Measurements from ENCODE around the gene UGT3A2.
"Not testable (repeated sequence)": the region's sequence is repeated elsewhere in the genome, so short reads cannot be mapped to it uniquely, and the experiment has no call there.

DNA sequence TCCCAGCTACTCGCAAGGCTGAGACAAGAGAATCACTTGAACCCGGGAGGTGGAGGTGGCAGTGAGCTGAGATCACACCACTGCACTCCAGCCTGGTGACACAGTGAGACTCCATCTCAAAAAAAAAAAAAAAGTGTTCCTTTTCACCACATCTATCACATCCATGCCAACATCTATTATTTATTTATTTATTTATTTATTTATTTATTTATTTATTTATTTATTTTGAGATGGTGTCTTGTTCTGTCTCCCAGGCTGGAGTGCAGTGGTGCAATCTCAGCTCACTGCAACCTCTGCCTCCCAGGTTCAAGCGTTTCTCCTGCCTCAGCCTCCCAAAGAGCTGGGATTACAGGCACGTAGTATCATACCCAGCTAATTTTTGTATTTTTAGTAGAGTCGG is 47.1 kb downstream of the UGT3A2 start:
- TF ChIP-seq, protein P1, sequence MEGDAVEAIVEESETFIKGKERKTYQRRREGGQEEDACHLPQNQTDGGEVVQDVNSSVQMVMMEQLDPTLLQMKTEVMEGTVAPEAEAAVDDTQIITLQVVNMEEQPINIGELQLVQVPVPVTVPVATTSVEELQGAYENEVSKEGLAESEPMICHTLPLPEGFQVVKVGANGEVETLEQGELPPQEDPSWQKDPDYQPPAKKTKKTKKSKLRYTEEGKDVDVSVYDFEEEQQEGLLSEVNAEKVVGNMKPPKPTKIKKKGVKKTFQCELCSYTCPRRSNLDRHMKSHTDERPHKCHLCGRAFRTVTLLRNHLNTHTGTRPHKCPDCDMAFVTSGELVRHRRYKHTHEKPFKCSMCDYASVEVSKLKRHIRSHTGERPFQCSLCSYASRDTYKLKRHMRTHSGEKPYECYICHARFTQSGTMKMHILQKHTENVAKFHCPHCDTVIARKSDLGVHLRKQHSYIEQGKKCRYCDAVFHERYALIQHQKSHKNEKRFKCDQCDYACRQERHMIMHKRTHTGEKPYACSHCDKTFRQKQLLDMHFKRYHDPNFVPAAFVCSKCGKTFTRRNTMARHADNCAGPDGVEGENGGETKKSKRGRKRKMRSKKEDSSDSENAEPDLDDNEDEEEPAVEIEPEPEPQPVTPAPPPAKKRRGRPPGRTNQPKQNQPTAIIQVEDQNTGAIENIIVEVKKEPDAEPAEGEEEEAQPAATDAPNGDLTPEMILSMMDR (IDR thresholded peaks at IDR 0.05; ENCODE audit: low read depth, low read length, missing input control), result not testable (repeated sequence)
- not testable (repeated sequence) for TF ChIP-seq RXRA (IDR thresholded peaks at IDR 0.05); YY1 (IDR thresholded peaks at IDR 0.05); GABPA (IDR thresholded peaks at IDR 0.05 in 1 of 2, conservative IDR thresholded peaks at IDR 0.05 in 1 of 2); TAF1 (conservative IDR thresholded peaks at IDR 0.05)
